IMR-90 (cell line): ENCODE results near the gene SLC1A7. TPM values are rescaled to one million over a fixed set of nuclear protein-coding genes. Genes with fewer than 3 reads are reported as not detected.

ENCODE experiments used
- ATAC-seq: fragments of 200-7000 bp; cut with Tn5 transposase; 2 replicates; pipeline ENCODE4 v1.9.1; 2020; ENCODE audit warnings: low read depth, mild to moderate bottlenecking, moderate library complexity
- BruUV-seq: library from RNA; stranded (reverse); fragments of 400-500 nt; replicated peaks from 2 replicates; lab custom pipeline; 2021; lab: Mats Ljungman, UMichigan
- CTCF ChIA-PET: fragments of 300-600 bp; formaldehyde crosslinking; extraction: SDS; loops from one replicate; lab custom pipeline; 2021; ENCODE audit warnings: antibody characterized with exemption; lab: Yijun Ruan, JAX
- POLR2A ChIA-PET: fragments of 300-600 bp; sonication (Branson Sonifier 250); formaldehyde crosslinking; loops from one replicate; lab custom pipeline; 2022; ENCODE audit warnings: antibody characterized with exemption; ENCODE audit not compliant: unreplicated experiment; lab: Charles Lee
- DNase-seq: peaks from one replicate; pipeline ENCODE4 v3.0.0; 2013
- H2AFZ ChIP-seq: replicated peaks from 2 replicates; pipeline ENCODE3; 2013; ENCODE audit warnings: low read length, mild to moderate bottlenecking; ENCODE audit not compliant: poor library complexity
- H2AK5ac ChIP-seq: 2 replicates; pipeline ENCODE4 v1.6.1; 2013; ENCODE audit warnings: low read depth, low read length, inconsistent platforms
- H2AK9ac ChIP-seq: replicated peaks from 2 replicates; pipeline ENCODE3; 2013; ENCODE audit warnings: mild to moderate bottlenecking, low read depth, low read length, moderate library complexity; ENCODE audit not compliant: poor library complexity
- H2BK120ac ChIP-seq: 2 replicates; pipeline ENCODE4 v1.6.1; 2013; ENCODE audit warnings: low read depth, low read length, inconsistent platforms
- H2BK15ac ChIP-seq: 3 replicates; pipeline ENCODE4 v1.6.1; 2013; ENCODE audit warnings: low read depth, low read length, inconsistent platforms
- H2BK20ac ChIP-seq: 2 replicates; pipeline ENCODE4 v1.6.1; 2013; ENCODE audit warnings: low read depth, mild to moderate bottlenecking, inconsistent platforms, low read length, moderate library complexity
- H2BK5ac ChIP-seq: 2 replicates; pipeline ENCODE4 v1.6.1; 2013; ENCODE audit warnings: mild to moderate bottlenecking, low read depth, low read length, inconsistent platforms; ENCODE audit not compliant: poor library complexity, severe bottlenecking
- H3K14ac ChIP-seq: replicated peaks from 2 replicates; pipeline ENCODE4 v1.6.1; 2013; ENCODE audit warnings: low read depth, low read length, inconsistent platforms
- H3K18ac ChIP-seq: 2 replicates; pipeline ENCODE4 v1.6.1; 2013; ENCODE audit warnings: low read depth, low read length, control low read depth
- H3K23ac ChIP-seq: 2 replicates; pipeline ENCODE4 v1.6.1; 2013; ENCODE audit warnings: low read depth, low read length, inconsistent platforms
- H3K27ac ChIP-seq: 2 replicates; pipeline ENCODE4 v1.5.1; 2013; ENCODE audit warnings: mild to moderate bottlenecking, control low read depth, low read length; ENCODE audit not compliant: insufficient read depth
- H3K27me3 ChIP-seq: 2 replicates; pipeline ENCODE4 v1.6.1; 2013; ENCODE audit warnings: low read length; ENCODE audit not compliant: control insufficient read depth, insufficient read depth
- H3K36me3 ChIP-seq: 2 replicates; pipeline ENCODE4 v1.6.1; 2013; ENCODE audit warnings: low read length, mixed read lengths; ENCODE audit not compliant: control insufficient read depth, insufficient read depth
- H3K4ac ChIP-seq: 2 replicates; pipeline ENCODE4 v1.6.1; 2013; ENCODE audit warnings: low read depth, low read length, inconsistent platforms
- H3K4me1 ChIP-seq: 2 replicates; pipeline ENCODE4 v1.6.1; 2013; ENCODE audit warnings: low read length, mixed read lengths; ENCODE audit not compliant: control insufficient read depth, insufficient read depth
- H3K4me2 ChIP-seq: 2 replicates; pipeline ENCODE4 v1.6.1; 2013; ENCODE audit warnings: low read depth, mild to moderate bottlenecking, control low read depth, low read length, moderate library complexity
- H3K4me3 ChIP-seq: 2 replicates; pipeline ENCODE4 v1.5.1; 2013; ENCODE audit warnings: low read depth, mild to moderate bottlenecking, control low read depth, low read length, moderate library complexity; ENCODE audit not compliant: insufficient read depth
- H3K56ac ChIP-seq: 2 replicates; pipeline ENCODE4 v1.6.1; 2013; ENCODE audit warnings: low read length, inconsistent platforms; ENCODE audit not compliant: insufficient read depth; ENCODE audit errors: extremely low read depth
- H3K79me1 ChIP-seq, 2 experiments: 2 replicates each; pipeline ENCODE4 v1.6.1; 2013; ENCODE audit warnings: low read length in 2 of 2, inconsistent platforms in 1 of 2, low read depth in 1 of 2
- H3K9ac ChIP-seq: 2 replicates; pipeline ENCODE4 v1.6.1; 2013; ENCODE audit warnings: low read depth, low read length, control low read depth
- H3K9me1 ChIP-seq: 2 replicates; pipeline ENCODE4 v1.6.1; 2013; ENCODE audit warnings: low read length, inconsistent platforms; ENCODE audit not compliant: insufficient read depth
- H3K9me3 ChIP-seq: 2 replicates; pipeline ENCODE4 v1.6.1; 2013; ENCODE audit warnings: low read length; ENCODE audit not compliant: control insufficient read depth, insufficient read depth
- H4K20me1 ChIP-seq: 2 replicates; pipeline ENCODE4 v1.6.1; 2013; ENCODE audit warnings: low read length, inconsistent platforms; ENCODE audit not compliant: insufficient read depth
- H4K5ac ChIP-seq: 2 replicates; pipeline ENCODE4 v1.6.1; 2013; ENCODE audit warnings: mild to moderate bottlenecking, low read depth, low read length, control low read depth
- H4K8ac ChIP-seq, 2 experiments: 2 replicates each; pipeline ENCODE4 v1.6.1; 2013; ENCODE audit warnings: low read depth in 2 of 2, low read length in 2 of 2, control low read depth in 1 of 2, inconsistent platforms in 1 of 2
- H4K91ac ChIP-seq: 2 replicates; pipeline ENCODE4 v1.6.1; 2013; ENCODE audit warnings: low read depth, low read length, inconsistent platforms; ENCODE audit not compliant: insufficient read depth
- CEBPB ChIP-seq: IDR thresholded peaks from 2 replicates; pipeline ENCODE4 v1.6.1; 2012; ENCODE audit warnings: low read depth, low read length, improper control_type of control experiment
- ELK1 ChIP-seq: fragments of 150-350 bp; IDR thresholded peaks from 2 replicates; pipeline ENCODE4 v1.6.1; 2016; ENCODE audit warnings: low read depth, mild to moderate bottlenecking, low read length, moderate library complexity, borderline replicate concordance
- WGBS, 2 experiments: methylation state at CpG; one replicate each; pipeline versions ENCODE4 v1.1.5 to v1.1.7; 2013; ENCODE audit warnings: missing lambda C conversion rate in 2 of 2; ENCODE audit not compliant: insufficient read length in 1 of 2; ENCODE audit errors: extremely low coverage in 2 of 2; 5-methylcytosine and 5-hydroxymethylcytosine counted together
- dilution Hi-C: fragments of 300-500 bp; cut with HindIII; formaldehyde crosslinking; loops from one replicate; pipeline ENCODE4 v1.14.3; 2018; ENCODE audit warnings: low sequenced_read_pairs; ENCODE audit not compliant: unreplicated experiment
- in situ Hi-C: fragments of 300-500 bp; cut with MboI; formaldehyde crosslinking; loops from 3 replicates; pipeline ENCODE4 v1.14.3; 2019; ENCODE audit warnings: low sequenced_read_pairs, inconsistent platforms, mixed read lengths
- intact Hi-C: fragments of 100-400 bp; cut with micrococcal nuclease; formaldehyde crosslinking; loops from 2 replicates; pipeline ENCODE4 v1.10.0; 2022
- polyA plus RNA-seq, 3 experiments: library from polyadenylated mRNA; depleted of rRNA; stranded (reverse); fragments of >200 nt; gene quantifications; 2 replicates each; pipeline ENCODE4 v1.2.3, GENCODE V29; 2012; ENCODE audit warnings: low replicate concordance in 1 of 3
- total RNA-seq: library from RNA; depleted of rRNA; stranded (reverse); fragments of >200 nt; gene quantifications from 2 replicates; pipeline ENCODE4 v1.2.3, GENCODE V29; 2012

Gene SLC1A7
- total and polyA plus RNA-seq, 2 of the 4 experiments (the other 2 are of a cell fraction), result 0.05 TPM; not detected in 1

DNA sequence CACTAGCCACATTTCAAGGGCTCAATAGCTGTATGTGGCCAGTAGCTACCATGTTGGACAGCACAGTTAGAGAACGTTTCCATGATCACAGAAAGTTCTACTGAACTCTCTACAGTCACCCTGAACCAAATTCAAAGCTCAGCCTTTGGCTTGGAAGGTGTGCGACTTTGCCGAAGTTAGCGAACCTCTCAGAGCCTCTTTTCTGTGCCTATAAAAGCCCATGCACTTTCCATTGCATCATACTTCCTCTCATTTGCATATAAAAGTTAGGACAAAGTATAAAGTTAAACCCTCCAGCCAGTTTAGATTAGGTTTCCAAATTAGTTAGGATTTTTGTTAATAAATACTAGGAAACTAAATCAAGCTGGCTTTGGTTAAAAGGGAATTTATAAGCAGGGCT, 4.7 kb upstream of the SLC1A7 start:
- Histone ChIP-seq H2BK120ac (peak overlapping the region; percentile 99), H2AK9ac (no peak overlapping the region), H4K20me1 (no peaks in the 10 kb centered on the region), H3K36me3 (no peaks in the 10 kb centered on the region), H3K56ac (no peak overlapping the region), H3K4me2 (no peak overlapping the region), H2BK15ac (peak overlapping the region; percentile 88; the same call in 2 of the 3 replicates), H2BK5ac (peak overlapping the region; percentile 97), H3K14ac (peak overlapping the region; percentile 95; the same call in 1 of the 2 replicates), H4K8ac (peak overlapping the region; percentile 66 to 95), H3K9me3 (no peaks in the 10 kb centered on the region), H4K91ac (peak overlapping the region; percentile 99), H2BK20ac (peak overlapping the region; percentile 97), H3K79me1 (no peaks in the 10 kb centered on the region), H3K9me1 (peaks cover 10% of the 10 kb centered on the region), H3K18ac (peak overlapping the region; percentile 92), H3K27me3 (no peaks in the 10 kb centered on the region), H3K4ac (peak overlapping the region; percentile 99), H4K5ac (peak overlapping the region; percentile 94), H3K23ac (peak overlapping the region; percentile 94; the same call in 1 of the 2 replicates), H3K27ac (peak overlapping the region; percentile 97; the same call in 1 of the 2 replicates), H3K4me1 (peaks cover 24% of the 10 kb centered on the region), H3K9ac (no peak overlapping the region), H2AFZ (no peak overlapping the region), H2AK5ac (peak overlapping the region; percentile 52), H3K4me3 (no peak overlapping the region)
- ChIA-PET POLR2A (interaction anchor here (0.5 kb wide), 1 partner anchor 116 kb away, joined by 3 read pairs; no protein-coding TSS in a partner anchor), CTCF (interaction anchor here (0.6 kb wide), 1 partner anchor 174 kb away, joined by 5 read pairs; no protein-coding TSS in a partner anchor)
- ATAC-seq, result no peak
- no TSS peak for BruUV-seq
- in situ Hi-C loops, result no loop called here
- intact Hi-C loops, result loop anchor here (5.0 kb wide), 1 partner anchor 40 kb away; no protein-coding TSS in a partner anchor
- DNase-seq, result no peak
- TF ChIP-seq ELK1 (no peak), CEBPB (peak; percentile 76)
- WGBS, 2 experiments, result 88% methylated on average over 1 of the region's 4 CpGs; no CpG with 5 or more reads in 1 of the 2 experiments
- dilution Hi-C loops, result no loop called here
